K562 (cell line): ENCODE data around the gene E2F2. TPM values are rescaled to one million over a fixed set of nuclear protein-coding genes. Genes with fewer than 3 reads are reported as not detected.

Experiments used
- BRD4 ChIP-seq: fragments of 200-600 bp; sonication (generic); IDR thresholded peaks from 2 replicates; pipeline ENCODE4 v1.6.1; 2017; ENCODE audit warnings: inconsistent platforms
- EGR1 ChIP-seq: fragments of 450-650 bp; conservative IDR thresholded peaks from 2 replicates; pipeline ENCODE4 v1.6.1; 2017; ENCODE audit warnings: mild to moderate bottlenecking
- ELF4 ChIP-seq: fragments of 450-650 bp; formaldehyde crosslinking; IDR thresholded peaks from 2 replicates; pipeline ENCODE4 v1.4.0; 2022; ENCODE audit warnings: missing genetic modification characterization
- KLF13 ChIP-seq: fragments of 450-650 bp; IDR thresholded peaks from 2 replicates; pipeline ENCODE4 v1.6.1; 2016; ENCODE audit warnings: missing genetic modification characterization, low read depth, mild to moderate bottlenecking, missing compliant biosample characterization, moderate library complexity, borderline replicate concordance
- KLF16 ChIP-seq: IDR thresholded peaks from 2 replicates; pipeline ENCODE4 v1.6.1; 2016; ENCODE audit warnings: antibody characterized with exemption
- NFE2 ChIP-seq: IDR thresholded peaks from 2 replicates; pipeline ENCODE4 v1.6.1; 2014; ENCODE audit warnings: antibody characterized with exemption, low read depth
- NR2C2 ChIP-seq, 2 experiments: fragments of 200-800 bp in 1 of 2; sonication (Bioruptor generic) in 1 of 2; sonication (generic) in 1 of 2; formaldehyde crosslinking in 1 of 2; IDR thresholded peaks; 2 replicates each; pipeline versions ENCODE4 v1.6.1 to v1.8.0; 2016 to 2022; ENCODE audit warnings: mild to moderate bottlenecking in 1 of 2, missing compliant biosample characterization in 1 of 2, missing genetic modification characterization in 1 of 2, missing genetic modification reagents in 1 of 2
- PML ChIP-seq: IDR thresholded peaks from 2 replicates; pipeline ENCODE4 v1.6.1; 2012; ENCODE audit warnings: low read length, inconsistent platforms
- RB1 ChIP-seq: fragments of 450-650 bp; IDR thresholded peaks from 2 replicates; pipeline ENCODE4 v1.6.1; 2017; ENCODE audit warnings: low read depth, mild to moderate bottlenecking
- SLC30A9 ChIP-seq: fragments of 250-450 bp; sonication (Bioruptor Pico); IDR thresholded peaks from 2 replicates; pipeline ENCODE4 v1.8.0; 2022; ENCODE audit warnings: mild to moderate bottlenecking, moderate library complexity
- ZNF232 ChIP-seq: sonication (generic); formaldehyde crosslinking; IDR thresholded peaks from 2 replicates; pipeline ENCODE4 v1.8.0; 2022; ENCODE audit warnings: mild to moderate bottlenecking, missing genetic modification reagents
- ZNF766 ChIP-seq: fragments of 200-800 bp; sonication (Bioruptor generic); conservative IDR thresholded peaks from 2 replicates; pipeline ENCODE4 v1.6.1; 2016; ENCODE audit warnings: missing genetic modification characterization, missing compliant biosample characterization
- ZNF830 ChIP-seq: fragments of 250-450 bp; sonication (Bioruptor Pico); IDR thresholded peaks from 2 replicates; pipeline ENCODE4 v1.5.0; 2021; ENCODE audit warnings: mild to moderate bottlenecking
- polyA plus RNA-seq, 8 experiments: library from polyadenylated mRNA; depleted of rRNA in 4 of 8; stranded (reverse) in 5 of 8; unstranded in 3 of 8; fragments of >200 nt; fragmentation: Nextera tagmentation in 2 of 8; fragmentation: Illumina TruSeq in 1 of 8; extraction: Ambion mirVana in 2 of 8; extraction: Trizol in 1 of 8; gene quantifications; 2 replicates each; pipeline versions ENCODE4 v1.2.1 to v1.2.3, GENCODE V29; 2011 to 2014; ENCODE audit warnings: inconsistent platforms in 1 of 8, missing spikeins in 1 of 8
- total RNA-seq, 7 experiments: library from RNA; depleted of rRNA in 6 of 7; stranded (reverse); fragments of >200 nt in 6 of 7; fragmentation: Illumina TruSeq in 2 of 7; extraction: Trizol in 2 of 7; gene quantifications; 2 replicates each; pipeline versions ENCODE4 v1.2.1 to v1.2.3, GENCODE V29; 2011 to 2021; ENCODE audit warnings: low replicate concordance in 1 of 7
- TF ChIP-seq, protein P1 (sequence below): IDR thresholded peaks from 2 replicates; pipeline ENCODE4 v1.6.1; 2012; ENCODE audit warnings: low read depth, low read length, improper control_type of control experiment, borderline replicate concordance
- TF ChIP-seq, protein P2 (sequence below), 2 experiments: fragments of 450-650 bp; conservative IDR thresholded peaks; 2 replicates each; pipeline ENCODE4 v1.6.1; 2017; ENCODE audit warnings: mild to moderate bottlenecking in 2 of 2, moderate library complexity in 2 of 2
- TF ChIP-seq, protein P3 (sequence below): sonication (generic); formaldehyde crosslinking; IDR thresholded peaks from 2 replicates; pipeline ENCODE4 v1.9.0; 2022; ENCODE audit warnings: mild to moderate bottlenecking, missing genetic modification reagents
- TF ChIP-seq, protein P4 (sequence below): fragments of 450-650 bp; IDR thresholded peaks from 2 replicates; pipeline ENCODE4 v1.6.1; 2016; ENCODE audit warnings: borderline replicate concordance
- TF ChIP-seq, protein P5 (sequence below): fragments of 250-450 bp; sonication (Bioruptor Pico); IDR thresholded peaks from 2 replicates; pipeline ENCODE4 v1.8.0; 2021; ENCODE audit warnings: moderate library complexity, mild to moderate bottlenecking, inconsistent platforms
- TF ChIP-seq, protein P6 (sequence below): fragments of 250-450 bp; sonication (Bioruptor Pico); IDR thresholded peaks from 2 replicates; pipeline ENCODE4 v1.9.0; 2021; ENCODE audit warnings: mild to moderate bottlenecking, inconsistent platforms

Gene E2F2
- total and polyA plus RNA-seq, 9 of the 15 experiments (the other 6 are each of a cell fraction or from before 2014, with no cell fraction given) = 3.1 to 25.3 (median 11.4) TPM

DNA sequence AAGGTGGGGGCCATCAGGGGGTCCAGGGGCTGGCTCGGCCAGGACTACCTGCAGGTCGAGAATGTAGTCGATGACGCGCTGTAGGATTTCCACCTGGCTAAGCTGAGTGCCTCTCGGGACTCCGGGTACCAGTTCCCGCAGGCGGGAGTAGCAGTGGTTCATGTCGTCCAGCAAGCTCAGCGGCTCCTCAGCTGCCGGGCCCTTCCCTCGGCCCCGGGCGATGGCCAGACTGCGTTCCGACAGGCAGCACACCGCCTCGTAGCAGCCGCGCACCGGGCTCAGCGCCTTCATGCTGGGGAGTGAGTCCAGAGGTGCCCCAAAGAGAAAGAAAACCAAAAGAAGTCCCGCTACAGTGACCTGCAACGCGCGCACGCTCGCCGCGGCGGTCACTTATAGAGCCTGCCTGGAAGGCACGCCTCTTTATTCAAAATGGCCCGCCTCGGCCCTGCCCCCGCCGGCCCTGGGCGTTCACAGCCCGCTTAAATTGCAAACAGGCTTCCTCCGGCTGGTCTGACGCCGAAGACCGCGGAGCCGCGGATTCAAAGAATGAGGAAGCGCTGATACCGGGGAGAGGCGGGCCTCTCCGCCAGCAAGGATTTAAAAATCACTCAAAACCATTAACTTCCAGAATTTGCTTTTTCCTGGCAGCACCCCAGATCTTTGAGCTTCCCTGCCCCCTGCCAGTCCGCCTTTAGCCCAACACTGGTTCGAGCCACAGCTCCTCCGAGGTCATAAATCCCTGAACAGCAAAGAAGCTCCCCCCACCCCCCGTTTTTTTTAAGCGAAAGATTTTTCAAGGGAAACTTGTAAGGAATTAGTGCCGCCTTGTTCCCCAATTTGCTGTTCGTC is 28.3 kb upstream of the E2F2 start, which contains the start of gene ID3 (continued):
- TF ChIP-seq, protein P1, sequence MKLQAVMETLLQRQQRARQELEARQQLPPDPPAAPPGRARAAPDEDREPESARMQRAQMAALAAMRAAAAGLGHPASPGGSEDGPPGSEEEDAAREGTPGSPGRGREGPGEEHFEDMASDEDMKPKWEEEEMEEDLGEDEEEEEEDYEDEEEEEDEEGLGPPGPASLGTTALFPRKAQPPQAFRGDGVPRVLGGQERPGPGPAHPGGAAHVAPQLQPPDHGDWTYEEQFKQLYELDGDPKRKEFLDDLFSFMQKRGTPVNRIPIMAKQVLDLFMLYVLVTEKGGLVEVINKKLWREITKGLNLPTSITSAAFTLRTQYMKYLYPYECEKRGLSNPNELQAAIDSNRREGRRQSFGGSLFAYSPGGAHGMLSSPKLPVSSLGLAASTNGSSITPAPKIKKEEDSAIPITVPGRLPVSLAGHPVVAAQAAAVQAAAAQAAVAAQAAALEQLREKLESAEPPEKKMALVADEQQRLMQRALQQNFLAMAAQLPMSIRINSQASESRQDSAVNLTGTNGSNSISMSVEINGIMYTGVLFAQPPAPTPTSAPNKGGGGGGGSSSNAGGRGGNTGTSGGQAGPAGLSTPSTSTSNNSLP = 0 out of 2 replicates have a peak, but pooled peaks have one; percentile 15
- TF ChIP-seq KLF16 (0 out of 2 replicates have a peak, but pooled peaks have one; percentile 43), ZNF830 (CRISPR knock-in tag) (no peak), NFE2 (no peak), ZNF232 (CRISPR knock-in tag) (no peak), RB1 (peak; percentile 60; the same call in 1 of the 2 replicates), KLF13 (tag) (peak; percentile 34; the same call in 1 of the 2 replicates), NR2C2 (CRISPR knock-in tag; IDR thresholded peaks at IDR 0.05) (no peak), NR2C2 (tag; IDR thresholded peaks at IDR 0.05) (no peak), BRD4 (no peak; the same call in 1 of the 2 replicates), SLC30A9 (no peak), ELF4 (CRISPR knock-in tag) (no peak), ZNF766 (CRISPR knock-in tag) (no peak), EGR1 (peak; percentile 70), PML (peak; percentile 71; the same call in 1 of the 2 replicates)
- TF ChIP-seq, protein P2, sequence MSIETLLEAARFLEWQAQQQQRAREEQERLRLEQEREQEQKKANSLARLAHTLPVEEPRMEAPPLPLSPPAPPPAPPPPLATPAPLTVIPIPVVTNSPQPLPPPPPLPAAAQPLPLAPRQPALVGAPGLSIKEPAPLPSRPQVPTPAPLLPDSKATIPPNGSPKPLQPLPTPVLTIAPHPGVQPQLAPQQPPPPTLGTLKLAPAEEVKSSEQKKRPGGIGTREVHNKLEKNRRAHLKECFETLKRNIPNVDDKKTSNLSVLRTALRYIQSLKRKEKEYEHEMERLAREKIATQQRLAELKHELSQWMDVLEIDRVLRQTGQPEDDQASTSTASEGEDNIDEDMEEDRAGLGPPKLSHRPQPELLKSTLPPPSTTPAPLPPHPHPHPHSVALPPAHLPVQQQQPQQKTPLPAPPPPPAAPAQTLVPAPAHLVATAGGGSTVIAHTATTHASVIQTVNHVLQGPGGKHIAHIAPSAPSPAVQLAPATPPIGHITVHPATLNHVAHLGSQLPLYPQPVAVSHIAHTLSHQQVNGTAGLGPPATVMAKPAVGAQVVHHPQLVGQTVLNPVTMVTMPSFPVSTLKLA (conservative IDR thresholded peaks at IDR 0.05) = peak; percentile 78 to 92
- TF ChIP-seq, protein P3, sequence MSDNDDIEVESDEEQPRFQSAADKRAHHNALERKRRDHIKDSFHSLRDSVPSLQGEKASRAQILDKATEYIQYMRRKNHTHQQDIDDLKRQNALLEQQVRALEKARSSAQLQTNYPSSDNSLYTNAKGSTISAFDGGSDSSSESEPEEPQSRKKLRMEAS (CRISPR knock-in tag) = peak; percentile 71
- TF ChIP-seq, protein P4, sequence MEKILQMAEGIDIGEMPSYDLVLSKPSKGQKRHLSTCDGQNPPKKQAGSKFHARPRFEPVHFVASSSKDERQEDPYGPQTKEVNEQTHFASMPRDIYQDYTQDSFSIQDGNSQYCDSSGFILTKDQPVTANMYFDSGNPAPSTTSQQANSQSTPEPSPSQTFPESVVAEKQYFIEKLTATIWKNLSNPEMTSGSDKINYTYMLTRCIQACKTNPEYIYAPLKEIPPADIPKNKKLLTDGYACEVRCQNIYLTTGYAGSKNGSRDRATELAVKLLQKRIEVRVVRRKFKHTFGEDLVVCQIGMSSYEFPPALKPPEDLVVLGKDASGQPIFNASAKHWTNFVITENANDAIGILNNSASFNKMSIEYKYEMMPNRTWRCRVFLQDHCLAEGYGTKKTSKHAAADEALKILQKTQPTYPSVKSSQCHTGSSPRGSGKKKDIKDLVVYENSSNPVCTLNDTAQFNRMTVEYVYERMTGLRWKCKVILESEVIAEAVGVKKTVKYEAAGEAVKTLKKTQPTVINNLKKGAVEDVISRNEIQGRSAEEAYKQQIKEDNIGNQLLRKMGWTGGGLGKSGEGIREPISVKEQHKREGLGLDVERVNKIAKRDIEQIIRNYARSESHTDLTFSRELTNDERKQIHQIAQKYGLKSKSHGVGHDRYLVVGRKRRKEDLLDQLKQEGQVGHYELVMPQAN = peak; percentile 67; the same call in 1 of the 2 replicates
- TF ChIP-seq, protein P5, sequence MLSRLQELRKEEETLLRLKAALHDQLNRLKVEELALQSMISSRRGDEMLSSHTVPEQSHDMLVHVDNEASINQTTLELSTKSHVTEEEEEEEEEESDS (CRISPR knock-in tag) = no peak
- TF ChIP-seq, protein P6, sequence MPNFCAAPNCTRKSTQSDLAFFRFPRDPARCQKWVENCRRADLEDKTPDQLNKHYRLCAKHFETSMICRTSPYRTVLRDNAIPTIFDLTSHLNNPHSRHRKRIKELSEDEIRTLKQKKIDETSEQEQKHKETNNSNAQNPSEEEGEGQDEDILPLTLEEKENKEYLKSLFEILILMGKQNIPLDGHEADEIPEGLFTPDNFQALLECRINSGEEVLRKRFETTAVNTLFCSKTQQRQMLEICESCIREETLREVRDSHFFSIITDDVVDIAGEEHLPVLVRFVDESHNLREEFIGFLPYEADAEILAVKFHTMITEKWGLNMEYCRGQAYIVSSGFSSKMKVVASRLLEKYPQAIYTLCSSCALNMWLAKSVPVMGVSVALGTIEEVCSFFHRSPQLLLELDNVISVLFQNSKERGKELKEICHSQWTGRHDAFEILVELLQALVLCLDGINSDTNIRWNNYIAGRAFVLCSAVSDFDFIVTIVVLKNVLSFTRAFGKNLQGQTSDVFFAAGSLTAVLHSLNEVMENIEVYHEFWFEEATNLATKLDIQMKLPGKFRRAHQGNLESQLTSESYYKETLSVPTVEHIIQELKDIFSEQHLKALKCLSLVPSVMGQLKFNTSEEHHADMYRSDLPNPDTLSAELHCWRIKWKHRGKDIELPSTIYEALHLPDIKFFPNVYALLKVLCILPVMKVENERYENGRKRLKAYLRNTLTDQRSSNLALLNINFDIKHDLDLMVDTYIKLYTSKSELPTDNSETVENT (CRISPR knock-in tag) = peak; percentile 93
